IPS DF 6.9 (cell line): ENCODE measurements around the gene ADORA3.

ENCODE experiments used
- DNase-seq: peaks from one replicate; pipeline ENCODE4 v3.0.0-alpha.2; 2013; ENCODE audit warnings: low read depth, low spot score
- H3K27ac ChIP-seq: one replicate; pipeline ENCODE4 v1.5.1; 2013; ENCODE audit warnings: low read length, control low read depth
- H3K27me3 ChIP-seq: 2 replicates; pipeline ENCODE4 v1.6.1; 2013; ENCODE audit warnings: mild to moderate bottlenecking, low read length; ENCODE audit not compliant: control insufficient read depth, insufficient read depth
- H3K36me3 ChIP-seq: 2 replicates; pipeline ENCODE4 v1.6.1; 2013; ENCODE audit warnings: low read length; ENCODE audit not compliant: control insufficient read depth, insufficient read depth
- H3K4me1 ChIP-seq: 2 replicates; pipeline ENCODE4 v1.6.1; 2013; ENCODE audit warnings: low read length; ENCODE audit not compliant: control insufficient read depth, insufficient read depth
- H3K4me3 ChIP-seq: 2 replicates; pipeline ENCODE4 v1.5.1; 2013; ENCODE audit warnings: mild to moderate bottlenecking, low read length
- H3K9me3 ChIP-seq: 2 replicates; pipeline ENCODE4 v1.6.1; 2013; ENCODE audit warnings: low read length, inconsistent platforms; ENCODE audit not compliant: control insufficient read depth, insufficient read depth
- WGBS: extraction: QIAGEN DNeasy Blood & Tissue Kit; methylation state at CpG from one replicate; pipeline ENCODE4 v1.1.7; 2013; ENCODE audit warnings: mixed read lengths, missing lambda C conversion rate; ENCODE audit not compliant: insufficient read length, insufficient coverage; 5-methylcytosine and 5-hydroxymethylcytosine counted together

Gene ADORA3

GRCh38 chr1:111520053-111520452, 16.6 kb upstream of the ADORA3 start:
- WGBS: no CpG with 5 or more reads among the region's 3 CpGs
- Histone ChIP-seq H3K9me3 (no peaks in the 10 kb centered on the region), H3K4me3 (no peak overlapping the region), H3K36me3 (no peaks in the 10 kb centered on the region), H3K27me3 (no peaks in the 10 kb centered on the region), H3K4me1 (peaks cover 2% of the 10 kb centered on the region), H3K27ac (no peak overlapping the region)
- no peak for DNase-seq

GRCh38 chr1:111517469-111518225, 14.2 kb upstream of the ADORA3 start:
- no peak for DNase-seq

GRCh38 chr1:111516005-111516535, 12.6 kb upstream of the ADORA3 start:
- Histone ChIP-seq H3K4me3 (no peak overlapping the region), H3K4me1 (peaks cover 2% of the 10 kb centered on the region), H3K36me3 (no peaks in the 10 kb centered on the region), H3K9me3 (no peaks in the 10 kb centered on the region), H3K27ac (no peak overlapping the region), H3K27me3 (no peaks in the 10 kb centered on the region)
- no CpG with 5 or more reads among the region's 13 CpGs for WGBS
- DNase-seq: peak; percentile 50

More at GRCh38 chr1:111517469-111518225, 14.2 kb upstream of the ADORA3 start:
- H3K4me3 ChIP-seq: no peak overlapping the region
- peaks cover 2% of the 10 kb centered on the region for H3K4me1 ChIP-seq
- H3K9me3 ChIP-seq: no peaks in the 10 kb centered on the region
- H3K27ac ChIP-seq: no peak overlapping the region
- WGBS: no CpG with 5 or more reads among the region's 1 CpG
- H3K36me3 ChIP-seq: no peaks in the 10 kb centered on the region
- H3K27me3 ChIP-seq: no peaks in the 10 kb centered on the region

- WGBS: no CpG with 5 or more reads among the region's 40 CpGs
Observed at GRCh38 chr1:111515291-111516004, 12.0 kb upstream of the ADORA3 start.

GRCh38 chr1:111513410-111514020, 10.1 kb upstream of the ADORA3 start:
- H3K27me3 ChIP-seq: no peaks in the 10 kb centered on the region

More at GRCh38 chr1:111515291-111516004, 12.0 kb upstream of the ADORA3 start:
- Histone ChIP-seq H3K27me3 (no peaks in the 10 kb centered on the region), H3K36me3 (no peaks in the 10 kb centered on the region), H3K9me3 (no peaks in the 10 kb centered on the region), H3K27ac (no peak overlapping the region), H3K4me1 (peaks cover 2% of the 10 kb centered on the region), H3K4me3 (no peak overlapping the region)
- no peak for DNase-seq

GRCh38 chr1:111512931-111513330, 9.5 kb upstream of the ADORA3 start:
- Histone ChIP-seq H3K9me3 (no peaks in the 10 kb centered on the region), H3K27me3 (no peaks in the 10 kb centered on the region), H3K36me3 (no peaks in the 10 kb centered on the region), H3K4me3 (no peak overlapping the region), H3K4me1 (peaks cover 3% of the 10 kb centered on the region), H3K27ac (no peak overlapping the region)
- DNase-seq: no peak
- no CpG with 5 or more reads among the region's 3 CpGs for WGBS

More at GRCh38 chr1:111513410-111514020, 10.1 kb upstream of the ADORA3 start:
- Histone ChIP-seq H3K27ac (no peak overlapping the region), H3K4me1 (peaks cover 2% of the 10 kb centered on the region), H3K4me3 (no peak overlapping the region), H3K36me3 (no peaks in the 10 kb centered on the region), H3K9me3 (no peaks in the 10 kb centered on the region)
- WGBS: no CpG with 5 or more reads among the region's 8 CpGs
- no peak for DNase-seq

GRCh38 chr1:111512132-111512889, 8.9 kb upstream of the ADORA3 start:
- Histone ChIP-seq H3K27me3 (no peaks in the 10 kb centered on the region), H3K36me3 (no peaks in the 10 kb centered on the region), H3K4me1 (peaks cover 5% of the 10 kb centered on the region), H3K4me3 (no peak overlapping the region), H3K9me3 (no peaks in the 10 kb centered on the region), H3K27ac (no peak overlapping the region)
- no CpG with 5 or more reads among the region's 5 CpGs for WGBS
- no peak for DNase-seq

GRCh38 chr1:111511370-111511769, 7.9 kb upstream of the ADORA3 start:
- Histone ChIP-seq H3K27ac (no peak overlapping the region), H3K36me3 (no peaks in the 10 kb centered on the region), H3K4me1 (peaks cover 5% of the 10 kb centered on the region), H3K27me3 (no peaks in the 10 kb centered on the region), H3K9me3 (no peaks in the 10 kb centered on the region), H3K4me3 (no peak overlapping the region)
- no CpG with 5 or more reads among the region's 3 CpGs for WGBS
- no peak for DNase-seq

- H3K36me3 ChIP-seq: no peaks in the 10 kb centered on the region
- peaks cover 3% of the 10 kb centered on the region; the same call in 1 of the 2 replicates for H3K4me1 ChIP-seq
- H3K9me3 ChIP-seq: no peaks in the 10 kb centered on the region
- H3K27me3 ChIP-seq: no peaks in the 10 kb centered on the region
- DNase-seq: no peak
- H3K4me3 ChIP-seq: no peak overlapping the region
- no CpG with 5 or more reads among the region's 3 CpGs for WGBS
- H3K27ac ChIP-seq: no peak overlapping the region
Observed at GRCh38 chr1:111509997-111510375, 6.6 kb upstream of the ADORA3 start.
